Measurements from ENCODE around the gene SSU72.
A peak's percentile ranks its signal among the peaks of the same experiment; 100 is the strongest.

SSU72 gene

GRCh38 chr1:1602304-1602967, 27.8 kb upstream of the SSU72 start:
- peak; percentile 47 for DNase-seq (ENCODE audit: low read depth)
- no peak for TF ChIP-seq POLR2A (IDR thresholded peaks at IDR 0.05; ENCODE audit: extremely low read depth, insufficient read length)
- no peak for TF ChIP-seq MAX (IDR thresholded peaks at IDR 0.05; ENCODE audit: low read depth, low read length)
- no peak for TF ChIP-seq CTCF (IDR thresholded peaks at IDR 0.05; ENCODE audit: low read depth, low read length)
- TF ChIP-seq MYC (IDR thresholded peaks at IDR 0.05; ENCODE audit: low read depth, low read length) = no peak
- no peak overlapping the region for H3K4me3 ChIP-seq (ENCODE audit: low read depth, low read length)

GRCh38 chr1:1601564-1602303, 27.1 kb upstream of the SSU72 start:
- TF ChIP-seq MAX (IDR thresholded peaks at IDR 0.05; ENCODE audit: low read depth, low read length) = no peak
- TF ChIP-seq POLR2A (IDR thresholded peaks at IDR 0.05; ENCODE audit: extremely low read depth, insufficient read length) = no peak
- H3K4me3 ChIP-seq (ENCODE audit: low read depth, low read length) = no peak overlapping the region
- DNase-seq (ENCODE audit: low read depth) = peak; percentile 2

GRCh38 chr1:1600861-1601563, 26.3 kb upstream of the SSU72 start:
- no peak for DNase-seq (ENCODE audit: low read depth)
- H3K4me3 ChIP-seq (ENCODE audit: low read depth, low read length) = no peak overlapping the region
- TF ChIP-seq MYC (IDR thresholded peaks at IDR 0.05; ENCODE audit: low read depth, low read length) (no peak), MAX (IDR thresholded peaks at IDR 0.05; ENCODE audit: low read depth, low read length) (no peak), POLR2A (IDR thresholded peaks at IDR 0.05; ENCODE audit: extremely low read depth, insufficient read length) (no peak), CTCF (IDR thresholded peaks at IDR 0.05; ENCODE audit: low read depth, low read length) (no peak)

- no peak for TF ChIP-seq MAX (IDR thresholded peaks at IDR 0.05; ENCODE audit: low read depth, low read length)
- TF ChIP-seq POLR2A (IDR thresholded peaks at IDR 0.05; ENCODE audit: extremely low read depth, insufficient read length) = no peak
- H3K4me3 ChIP-seq (ENCODE audit: low read depth, low read length) = no peak within 1 kb of the TSS
- DNase-seq (ENCODE audit: low read depth) = no peak
Measured at GRCh38 chr1:1599935-1600860, 25.5 kb upstream of the SSU72 start, which contains the start of gene FNDC10. Gene FNDC10 (minus strand): TSS chr1:1600135. CDS start chr1:1600015, 120 bp downstream.

GRCh38 chr1:1599030-1599934, 24.6 kb upstream of the SSU72 start:
- H3K4me3 ChIP-seq (ENCODE audit: low read depth, low read length) = no peak overlapping the region
- TF ChIP-seq MYC (IDR thresholded peaks at IDR 0.05; ENCODE audit: low read depth, low read length) = peak; percentile 56
- 0 out of 2 replicates have a peak, but pooled peaks have one; percentile 36 for TF ChIP-seq MAX (IDR thresholded peaks at IDR 0.05; ENCODE audit: low read depth, low read length)
- TF ChIP-seq CTCF (IDR thresholded peaks at IDR 0.05; ENCODE audit: low read depth, low read length) = no peak
- peak; percentile 67 for DNase-seq (ENCODE audit: low read depth)

Measured in NB4 (cell line).